ENCODE results near the gene TMEM250. TPM values are rescaled to one million over a fixed set of nuclear protein-coding genes. Genes with fewer than 3 reads are reported as not detected.

TMEM250 gene
- total and polyA plus RNA-seq, 9 of the 15 experiments (the other 6 are each of a cell fraction or from before 2014, with no cell fraction given) = 0.32 to 44.6 (median 12.2) TPM

GRCh38 chr9:136104916-136105315 lies 13.8 kb downstream of the TMEM250 start:
- Histone ChIP-seq H3K4me2 (ENCODE audit: insufficient read depth, low read length) (no peak overlapping the region), H3K27me3 (ENCODE audit: control insufficient read depth in 2 of 2, insufficient read depth in 2 of 2, low read length in 2 of 2) (no peaks in the 10 kb centered on the region), H3K27ac (ENCODE audit: extremely low read depth, low read depth, low read length) (no peak overlapping the region), H3K9me3 (replicated peaks; ENCODE audit: control insufficient read depth, insufficient read depth, low read depth, low read length) (no peaks in the 10 kb centered on the region), H4K20me1 (replicated peaks; ENCODE audit: control insufficient read depth, insufficient read depth, low read length) (no peaks in the 10 kb centered on the region), H3K36me3 (ENCODE audit: control insufficient read depth, insufficient read depth, low read length) (no peaks in the 10 kb centered on the region), H3K79me2 (ENCODE audit: control insufficient read depth, insufficient read depth, low read length) (no peaks in the 10 kb centered on the region; the same call in 2 of the 3 replicates), H3K9me1 (ENCODE audit: control insufficient read depth, insufficient read depth, low read length) (no peaks in the 10 kb centered on the region), H3K9ac (ENCODE audit: insufficient read depth in 1 of 2, low read depth in 2 of 2, low read length in 2 of 2) (peak overlapping the region in 1 of 2 experiments; percentile 64; a peak in 2 of 4 replicates), H3K4me1 (replicated peaks in 1 of 2; ENCODE audit: control insufficient read depth in 2 of 2, insufficient read depth in 2 of 2, low read length in 2 of 2) (peaks cover 47 to 89% of the 10 kb centered on the region in 2 experiments), H2AFZ (ENCODE audit: low read depth, low read length) (no peak overlapping the region), H3K4me3 (no peak overlapping the region)
- CTCF ChIA-PET (ENCODE audit: low intra/inter-chr PET ratio) = no interaction called here
- ATAC-seq (no peak), DNase-seq (ENCODE audit: extremely low read depth in 1 of 4, low spot score in 3 of 4) (no peak), FAIRE-seq (no peak)
- TF ChIP-seq ZFP91 (CRISPR knock-in tag; IDR thresholded peaks at IDR 0.05) (no peak), ZNF140 (CRISPR knock-in tag; IDR thresholded peaks at IDR 0.05) (no peak), FIP1L1 (IDR thresholded peaks at IDR 0.05; ENCODE audit: low read depth, low read length, poor library complexity, severe bottlenecking) (no peak), ZNF76 (CRISPR knock-in tag; IDR thresholded peaks at IDR 0.05; ENCODE audit: borderline replicate concordance) (no peak), FOXJ2 (tag; IDR thresholded peaks at IDR 0.05) (no peak), MECOM (CRISPR knock-in tag; IDR thresholded peaks at IDR 0.05) (no peak), LCOR (CRISPR knock-in tag; IDR thresholded peaks at IDR 0.05) (no peak), ZNF146 (CRISPR knock-in tag; IDR thresholded peaks at IDR 0.05; ENCODE audit: unreplicated experiment) (no peak), ZNF431 (CRISPR knock-in tag; IDR thresholded peaks at IDR 0.05) (no peak), ZNF24 (IDR thresholded peaks at IDR 0.05) (no peak), EWSR1 (IDR thresholded peaks at IDR 0.05; ENCODE audit: borderline replicate concordance, low read depth, partially characterized antibody) (no peak), THAP7 (CRISPR knock-in tag; IDR thresholded peaks at IDR 0.05) (no peak), NFATC3 (IDR thresholded peaks at IDR 0.05) (no peak), ZZZ3 (IDR thresholded peaks at IDR 0.05) (no peak)
- TF ChIP-seq, protein P1, sequence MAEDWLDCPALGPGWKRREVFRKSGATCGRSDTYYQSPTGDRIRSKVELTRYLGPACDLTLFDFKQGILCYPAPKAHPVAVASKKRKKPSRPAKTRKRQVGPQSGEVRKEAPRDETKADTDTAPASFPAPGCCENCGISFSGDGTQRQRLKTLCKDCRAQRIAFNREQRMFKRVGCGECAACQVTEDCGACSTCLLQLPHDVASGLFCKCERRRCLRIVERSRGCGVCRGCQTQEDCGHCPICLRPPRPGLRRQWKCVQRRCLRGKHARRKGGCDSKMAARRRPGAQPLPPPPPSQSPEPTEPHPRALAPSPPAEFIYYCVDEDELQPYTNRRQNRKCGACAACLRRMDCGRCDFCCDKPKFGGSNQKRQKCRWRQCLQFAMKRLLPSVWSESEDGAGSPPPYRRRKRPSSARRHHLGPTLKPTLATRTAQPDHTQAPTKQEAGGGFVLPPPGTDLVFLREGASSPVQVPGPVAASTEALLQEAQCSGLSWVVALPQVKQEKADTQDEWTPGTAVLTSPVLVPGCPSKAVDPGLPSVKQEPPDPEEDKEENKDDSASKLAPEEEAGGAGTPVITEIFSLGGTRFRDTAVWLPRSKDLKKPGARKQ (CRISPR knock-in tag; IDR thresholded peaks at IDR 0.05) = no peak
- TF ChIP-seq, protein P2, sequence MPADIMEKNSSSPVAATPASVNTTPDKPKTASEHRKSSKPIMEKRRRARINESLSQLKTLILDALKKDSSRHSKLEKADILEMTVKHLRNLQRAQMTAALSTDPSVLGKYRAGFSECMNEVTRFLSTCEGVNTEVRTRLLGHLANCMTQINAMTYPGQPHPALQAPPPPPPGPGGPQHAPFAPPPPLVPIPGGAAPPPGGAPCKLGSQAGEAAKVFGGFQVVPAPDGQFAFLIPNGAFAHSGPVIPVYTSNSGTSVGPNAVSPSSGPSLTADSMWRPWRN (IDR thresholded peaks at IDR 0.05; ENCODE audit: low read depth) = no peak
- intact Hi-C loops (cut with micrococcal nuclease) (no loop called here), in situ Hi-C loops (cut with MboI) (no loop called here)
- WGBS (ENCODE audit: insufficient coverage, low coverage, missing lambda C conversion rate) = 29% methylated on average over 5 of the region's 6 CpGs
- POLR2A ChIA-PET = interaction anchor here (0.6 kb wide), 1 partner anchor 574 kb away, joined by 4 read pairs; no protein-coding TSS in a partner anchor
- BruUV-seq (replicated peaks) = no TSS peak
